GM19035 (cell line): ENCODE results near the gene BPIFB6.

ENCODE experiments used
- ATAC-seq: cut with Tn5 transposase; IDR thresholded peaks from one replicate; pipeline ENCODE4 v1.9.1; 2021; ENCODE audit not compliant: unreplicated experiment

The BPIFB6 gene

GRCh38 chr20:33000802-33001466 lies 30.5 kb upstream of the BPIFB6 start:
- ATAC-seq: no peak

GRCh38 chr20:33002087-33002808 lies 29.2 kb upstream of the BPIFB6 start:
- ATAC-seq: no peak

GRCh38 chr20:33004141-33004751 lies 27.2 kb upstream of the BPIFB6 start, which contains the start of gene SUN5:
TSS of gene SUN5 (minus strand) at chr20:33004433. CDS start at chr20:33004340, 93 bp downstream.
- no peak for ATAC-seq

- ATAC-seq: no peak
Observed at GRCh38 chr20:33005132-33005566, 26.3 kb upstream of the BPIFB6 start.

- no peak for ATAC-seq
Observed at GRCh38 chr20:33005908-33006775, 25.3 kb upstream of the BPIFB6 start.

- ATAC-seq: no peak
Observed at GRCh38 chr20:33006776-33007375, 24.6 kb upstream of the BPIFB6 start.

- ATAC-seq: no peak
Observed at GRCh38 chr20:33007376-33008335, 23.8 kb upstream of the BPIFB6 start, which contains the start of gene BPIFB2. TSS of gene BPIFB2 (plus strand) at chr20:33007704. CDS start at chr20:33008575, 871 bp downstream.

- no peak for ATAC-seq
Observed at GRCh38 chr20:33008336-33009213, 22.9 kb upstream of the BPIFB6 start.

- no peak for ATAC-seq
Observed at GRCh38 chr20:33009214-33010132, 22.0 kb upstream of the BPIFB6 start.

- ATAC-seq: no peak
Observed at GRCh38 chr20:33010133-33010504, 21.3 kb upstream of the BPIFB6 start.

GRCh38 chr20:33010674-33011449 lies 20.6 kb upstream of the BPIFB6 start:
- ATAC-seq: no peak

- no peak for ATAC-seq
Observed at GRCh38 chr20:33012327-33013189, 18.9 kb upstream of the BPIFB6 start.

- no peak for ATAC-seq
Observed at GRCh38 chr20:33013701-33014326, 17.6 kb upstream of the BPIFB6 start.

- ATAC-seq: no peak
Observed at GRCh38 chr20:33014336-33015113, 16.9 kb upstream of the BPIFB6 start.

GRCh38 chr20:33015114-33015484 lies 16.3 kb upstream of the BPIFB6 start:
- ATAC-seq: no peak
